ENCODE measurements around the gene AGPAT2.

GRCh38 chr9:136682710-136683109 lies 4.5 kb downstream of the AGPAT2 start:
- no peak for TF ChIP-seq CTCF (conservative IDR thresholded peaks at IDR 0.05; ENCODE audit: low read depth, low read length)
- no peak for TF ChIP-seq BHLHE40 (IDR thresholded peaks at IDR 0.05; ENCODE audit: low read depth, low read length)
- no peak for TF ChIP-seq MAFK (IDR thresholded peaks at IDR 0.05; ENCODE audit: low read depth, low read length)
- TF ChIP-seq POLR2A (IDR thresholded peaks at IDR 0.05; ENCODE audit: low read depth, low read length) = no peak
- no peak for TF ChIP-seq FOS (IDR thresholded peaks at IDR 0.05; ENCODE audit: low read depth, low read length)
- no peak for TF ChIP-seq USF2 (IDR thresholded peaks at IDR 0.05; ENCODE audit: low read depth, low read length)
- TF ChIP-seq RAD21 (IDR thresholded peaks at IDR 0.05; ENCODE audit: low read length) = no peak
- TF ChIP-seq SMC3 (IDR thresholded peaks at IDR 0.05; ENCODE audit: low read depth, low read length) = no peak
- no peak for TF ChIP-seq CEBPB (IDR thresholded peaks at IDR 0.05; ENCODE audit: low read depth, low read length)
- no peak for TF ChIP-seq RFX5 (IDR thresholded peaks at IDR 0.05; ENCODE audit: low read depth, low read length)
- TF ChIP-seq MXI1 (IDR thresholded peaks at IDR 0.05; ENCODE audit: borderline replicate concordance, low read depth, low read length) = no peak
- TF ChIP-seq MAZ (IDR thresholded peaks at IDR 0.05; ENCODE audit: borderline replicate concordance, low read depth, low read length) = no peak
- TF ChIP-seq ELK1 (IDR thresholded peaks at IDR 0.05; ENCODE audit: borderline replicate concordance, low read depth, low read length) = no peak
- no peak for TF ChIP-seq RCOR1 (IDR thresholded peaks at IDR 0.05; ENCODE audit: insufficient replicate concordance, low read length)

Data from IMR-90 (cell line).